ENCODE measurements around the gene DACH1.

DACH1 gene

GRCh38 chr13:71481501-71481900 is 385.5 kb downstream of the DACH1 start:
- no peak for DNase-seq

GRCh38 chr13:71481046-71481445 is 386.0 kb downstream of the DACH1 start:
- no peak for DNase-seq

- DNase-seq, result no peak
Measured at GRCh38 chr13:71477735-71478134, 389.3 kb downstream of the DACH1 start.

GRCh38 chr13:71474936-71475335 is 392.1 kb downstream of the DACH1 start:
- DNase-seq, result no peak

- no peak for DNase-seq
Measured at GRCh38 chr13:71469626-71470025, 397.4 kb downstream of the DACH1 start.

GRCh38 chr13:71464686-71465085 is 402.3 kb downstream of the DACH1 start:
- no peak for DNase-seq

GRCh38 chr13:71461892-71462291 is 405.1 kb downstream of the DACH1 start:
- DNase-seq, result no peak

- DNase-seq, result no peak
Measured at GRCh38 chr13:71460211-71460610, 406.8 kb downstream of the DACH1 start.

GRCh38 chr13:71459708-71460107 is 407.3 kb downstream of the DACH1 start:
- DNase-seq, result no peak

- DNase-seq, result no peak
Measured at GRCh38 chr13:71457645-71458044, 409.4 kb downstream of the DACH1 start.

GRCh38 chr13:71456136-71456535 is 410.9 kb downstream of the DACH1 start:
- DNase-seq, result no peak

- no peak for DNase-seq
Measured at GRCh38 chr13:71454509-71454908, 412.5 kb downstream of the DACH1 start.

GRCh38 chr13:71448080-71448630 is 418.8 kb downstream of the DACH1 start:
- no peak for DNase-seq

GRCh38 chr13:71437704-71438103 is 429.3 kb downstream of the DACH1 start:
- no peak for DNase-seq

GRCh38 chr13:71430681-71431080 is 436.3 kb downstream of the DACH1 start:
- no peak for DNase-seq

- no peak for DNase-seq
Measured at GRCh38 chr13:71417205-71417604, 449.8 kb downstream of the DACH1 start.

- no peak for DNase-seq
Measured at GRCh38 chr13:71412231-71412630, 454.8 kb downstream of the DACH1 start.

- no peak for DNase-seq
Measured at GRCh38 chr13:71408416-71408815, 458.6 kb downstream of the DACH1 start.

GRCh38 chr13:71399631-71400215 is 467.3 kb downstream of the DACH1 start:
- DNase-seq, result no peak

- no peak for DNase-seq
Measured at GRCh38 chr13:71396149-71396548, 470.9 kb downstream of the DACH1 start.

GRCh38 chr13:71395053-71395452 is 472.0 kb downstream of the DACH1 start:
- DNase-seq, result no peak

- no peak for DNase-seq
Measured at GRCh38 chr13:71394176-71394575, 472.8 kb downstream of the DACH1 start.

All from C1 segment of cervical spinal cord (tissue), 14 donors.